Amygdala (tissue), 56 donors: ENCODE results near the gene SLC39A13.

ENCODE experiments used
- DNase-seq, 56 donors: peaks; one replicate each; lab custom pipeline; 2025; lab: John Stamatoyannopoulos, UW

SLC39A13 gene

DNA sequence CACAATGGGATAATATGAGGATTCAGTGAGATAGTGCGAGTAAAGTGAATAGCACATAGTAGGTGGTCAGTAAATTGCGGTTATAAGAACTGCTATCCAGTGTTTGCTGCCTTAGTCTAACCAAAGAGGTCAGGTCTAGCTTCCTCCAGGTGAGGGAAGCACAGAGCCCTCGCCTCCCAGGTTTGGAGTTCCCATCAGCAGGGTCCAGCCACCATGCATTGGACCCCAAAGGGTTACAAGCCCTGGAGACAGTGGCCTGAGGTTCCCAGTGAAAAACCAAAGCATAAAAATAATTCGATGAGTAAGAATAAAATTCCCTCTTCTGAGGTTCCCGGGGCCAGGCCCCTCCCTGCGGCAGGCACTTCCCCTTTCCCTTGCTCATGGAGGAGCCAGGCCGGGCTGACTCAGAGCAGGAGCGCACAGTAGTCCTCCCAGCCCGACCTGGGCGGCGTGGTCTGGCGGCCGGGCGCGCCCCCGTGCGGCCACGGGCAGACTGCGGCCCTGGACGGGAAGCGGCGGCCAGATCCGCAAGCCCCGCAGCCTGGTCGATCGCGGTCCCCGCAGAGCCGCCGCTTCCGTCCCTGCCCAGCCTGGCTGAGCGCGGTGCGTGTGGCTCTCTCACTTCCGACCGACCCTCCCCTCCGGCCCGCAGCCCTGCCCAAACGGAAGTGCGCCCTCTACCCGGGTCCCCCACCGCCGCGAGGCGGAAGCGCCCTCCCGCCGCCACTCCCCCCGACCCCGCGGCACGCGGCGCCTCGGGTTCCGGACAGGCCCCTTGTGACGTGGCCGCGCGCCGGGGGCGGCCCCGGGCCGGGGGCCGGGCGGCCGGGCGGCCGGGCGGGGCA, at the start of gene SLC39A13:
Gene SLC39A13, plus strand, starts transcription at position 845 of the 845 bp plus-strand sequence. CDS start 1,505 bp downstream, outside the sequence.
- DNase-seq = peak in 55 of 56 donors; percentile 65 to 95 (median 89)

DNA sequence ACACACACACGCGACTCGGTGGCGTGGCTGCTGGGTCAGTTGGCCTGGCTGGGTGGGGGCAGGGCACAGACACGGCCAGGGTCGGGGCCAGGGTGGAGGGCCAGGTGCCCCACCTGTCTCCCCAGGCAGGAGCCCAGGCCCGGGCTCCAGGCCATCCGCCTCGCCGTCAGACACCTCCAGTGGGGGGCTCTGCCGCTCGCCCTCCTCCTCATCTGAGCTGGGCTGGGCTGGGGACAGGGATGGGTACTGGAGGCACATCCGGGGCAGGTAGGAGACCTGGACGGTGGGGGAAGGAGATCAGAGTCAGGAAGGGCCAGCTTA, 49.7 kb upstream of the SLC39A13 start:
- DNase-seq = no peak

DNA sequence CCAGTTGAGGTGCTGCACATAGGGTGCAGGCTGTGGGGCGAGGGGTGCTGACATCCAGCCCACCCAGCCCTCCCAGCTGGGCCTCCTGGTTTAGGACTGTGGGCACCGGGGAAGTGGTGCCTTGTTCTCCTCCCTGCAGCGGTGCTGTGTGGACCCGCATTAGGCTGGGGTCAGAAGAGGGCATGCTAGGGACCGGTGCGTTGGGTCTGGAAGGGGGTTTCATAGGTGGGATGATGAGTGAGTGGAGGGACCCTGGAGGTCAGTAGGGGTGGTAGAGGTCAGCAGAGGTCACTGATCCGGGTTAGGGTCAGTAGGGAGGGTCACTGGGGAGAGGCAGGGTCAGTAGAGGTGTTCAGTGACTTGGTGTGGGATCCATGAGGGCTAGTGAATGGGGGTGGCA, 49.2 kb upstream of the SLC39A13 start:
- DNase-seq = no peak

DNA sequence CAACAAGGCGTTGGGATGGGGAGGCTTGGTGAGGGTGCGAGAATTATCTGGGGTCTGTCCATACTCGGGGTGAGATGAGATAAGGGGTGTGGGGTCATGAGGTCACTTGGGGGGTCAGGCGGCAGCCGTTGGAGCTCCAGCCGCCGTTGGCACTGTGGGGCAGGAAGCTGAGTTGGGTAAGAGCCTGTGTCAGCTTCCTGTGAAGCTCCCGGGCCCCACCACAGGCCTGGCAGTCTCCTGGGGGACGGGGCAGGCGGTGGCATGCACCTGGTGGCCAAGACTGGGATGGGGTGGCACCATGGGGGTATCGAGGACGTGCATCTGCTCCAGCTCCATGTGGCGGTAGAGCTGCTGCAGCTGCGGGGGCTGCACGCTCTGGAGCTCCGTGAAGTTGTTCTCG, 48.8 kb upstream of the SLC39A13 start:
- DNase-seq = no peak

DNA sequence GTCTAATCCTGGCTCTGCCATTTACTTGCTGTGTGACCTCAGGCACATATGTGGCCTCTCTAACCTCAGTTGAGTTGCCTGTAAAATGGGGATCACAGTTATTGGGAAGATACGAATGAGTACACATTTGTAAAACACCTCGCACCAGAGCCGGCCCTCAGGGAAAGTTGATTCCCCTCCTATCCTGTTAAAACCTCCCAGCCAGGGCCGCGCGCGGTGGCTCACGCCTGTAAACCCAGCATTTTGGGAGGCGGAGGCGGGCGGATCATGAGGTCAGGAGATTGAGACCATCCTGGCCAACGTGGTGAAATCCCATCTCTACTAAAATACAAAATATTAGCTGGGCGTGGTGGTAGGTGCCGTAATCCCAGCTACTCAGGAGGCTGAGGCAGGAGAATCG, 48.0 kb upstream of the SLC39A13 start:
- DNase-seq = no peak

DNA sequence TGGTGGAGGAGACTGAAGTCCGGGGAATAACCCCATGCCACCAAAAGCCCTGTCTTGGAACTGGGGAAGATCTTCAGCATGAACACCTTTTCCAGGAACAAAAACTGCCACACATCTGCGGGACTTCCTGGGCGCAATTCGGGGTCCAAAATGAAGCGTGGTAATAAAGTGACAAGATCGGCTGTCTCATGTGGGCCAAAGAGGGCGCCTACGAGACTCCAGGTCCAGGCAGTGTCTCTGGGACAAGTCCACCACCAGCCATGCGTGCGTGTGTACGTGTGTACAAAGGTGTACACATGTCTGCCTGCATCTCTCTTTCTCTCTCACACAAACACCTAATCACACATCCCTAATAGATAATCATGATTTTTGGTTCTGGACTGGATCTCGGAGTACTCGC, 47.0 kb upstream of the SLC39A13 start:
- DNase-seq = no peak

DNA sequence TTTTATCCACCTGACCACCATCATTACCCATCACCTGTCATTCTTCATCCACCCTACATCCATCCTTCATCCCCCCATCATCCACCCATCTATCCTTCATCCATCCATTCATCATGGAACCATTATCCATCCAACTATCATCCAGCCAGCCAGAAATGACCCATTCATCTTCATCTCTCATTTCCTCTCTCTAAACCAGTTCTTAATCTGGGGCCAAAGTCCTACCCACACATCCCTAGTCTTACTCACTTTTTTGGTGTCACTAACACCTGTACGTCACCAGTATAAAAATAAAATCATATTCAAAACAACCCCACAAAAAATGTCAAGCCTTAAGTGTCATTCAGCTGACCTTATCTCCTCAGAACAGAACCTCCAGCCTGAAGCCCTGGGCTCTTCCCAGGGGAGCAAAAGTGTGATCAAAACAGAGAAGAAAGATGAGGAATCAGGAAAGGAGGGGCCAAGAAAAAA, 42.3 kb upstream of the SLC39A13 start:
- no peak for DNase-seq

DNA sequence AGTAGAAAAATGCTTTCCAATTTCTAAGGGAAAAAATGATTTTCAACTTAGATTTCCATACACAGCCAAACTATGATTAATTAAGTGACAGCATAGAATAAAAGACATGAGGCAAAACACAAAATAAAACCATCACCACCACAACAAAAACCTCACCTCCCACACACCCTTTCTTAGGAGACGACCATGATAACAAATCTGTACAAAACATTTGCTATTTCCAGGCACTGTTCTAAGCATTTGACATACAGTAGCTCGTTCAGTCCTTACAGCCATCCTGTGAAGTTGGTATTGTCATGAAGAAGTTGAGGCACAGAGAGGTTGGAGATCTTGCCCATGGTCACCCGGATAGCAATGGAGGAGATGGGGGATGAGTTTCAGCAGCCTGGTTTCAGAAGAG, 38.7 kb upstream of the SLC39A13 start:
- no peak for DNase-seq

DNA sequence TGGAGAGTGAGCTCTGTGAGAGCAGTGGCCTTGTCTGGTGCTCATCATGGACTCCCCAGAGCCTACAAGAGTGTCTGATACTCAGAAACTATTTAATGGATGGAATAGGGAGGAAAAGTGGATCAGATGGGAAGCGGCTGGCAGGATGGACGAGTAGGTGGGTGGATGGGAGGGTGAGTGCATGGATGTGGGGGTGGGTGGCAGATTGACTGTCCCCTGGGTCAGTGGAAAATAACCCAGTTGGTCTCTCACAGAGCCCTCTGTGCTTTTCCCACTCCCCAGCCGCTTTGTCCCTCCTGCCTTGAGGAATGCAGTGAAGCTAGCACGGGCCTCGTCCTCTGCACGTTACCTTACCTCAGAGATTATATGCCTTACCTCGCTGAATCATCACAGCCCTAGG, 36.0 kb upstream of the SLC39A13 start:
- DNase-seq = no peak

DNA sequence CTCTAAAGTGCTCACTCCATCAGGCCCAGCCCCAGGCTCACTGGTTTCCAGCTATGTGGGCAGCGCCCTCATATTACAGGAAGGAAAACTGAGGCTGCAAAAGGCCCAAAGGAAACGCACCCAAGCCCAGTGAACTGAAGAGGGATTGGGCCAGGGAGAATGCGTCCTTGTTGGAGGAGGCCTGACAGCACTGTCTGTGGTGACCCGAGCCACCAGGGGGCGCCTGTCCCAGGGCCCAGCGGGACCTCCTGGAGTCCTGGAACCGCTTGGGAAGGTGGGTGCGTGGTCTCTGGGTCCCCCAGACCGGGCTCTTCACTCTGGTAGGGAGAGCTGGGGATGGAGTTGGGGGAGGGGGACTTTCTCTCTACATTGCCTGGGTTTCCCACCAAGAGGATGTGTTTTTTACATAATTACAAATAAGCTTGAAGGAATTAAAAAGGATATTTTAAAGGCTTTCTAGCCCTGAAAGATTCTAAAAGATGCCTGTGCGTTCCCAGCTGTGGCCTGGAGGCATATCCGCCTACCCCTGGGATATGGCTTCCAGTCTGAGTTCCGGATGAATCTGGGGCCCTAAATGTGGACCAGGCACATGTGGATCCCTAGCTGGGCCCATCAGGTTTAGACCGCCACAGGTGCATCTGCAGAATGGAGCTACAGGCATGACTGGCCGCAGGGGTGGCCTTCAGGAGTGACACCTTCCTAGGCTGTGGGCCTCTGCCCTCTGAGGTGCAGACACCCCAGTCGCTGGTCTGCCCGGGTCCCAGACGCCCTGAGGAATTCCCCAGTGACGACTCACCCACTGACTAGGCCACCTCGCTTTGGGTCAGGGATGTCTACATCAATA, 34.3 kb upstream of the SLC39A13 start:
- DNase-seq = peak in 40 of 56 donors; percentile 12 to 86 (median 54)

DNA sequence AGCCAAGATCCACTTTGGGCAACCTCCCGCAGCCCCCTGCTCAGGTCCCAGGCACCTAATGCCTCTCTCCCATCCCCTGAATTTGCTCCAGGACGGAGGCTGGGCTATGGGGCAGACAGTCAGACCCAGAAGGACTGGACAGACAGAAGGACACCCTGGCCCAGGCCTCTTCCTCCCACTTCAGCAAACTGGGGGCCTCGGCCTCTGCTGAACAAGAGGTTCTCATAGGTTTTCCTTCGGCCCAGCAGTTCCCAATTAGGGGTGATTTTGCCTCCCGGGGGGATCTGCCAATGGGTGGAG, 33.7 kb upstream of the SLC39A13 start:
- no peak for DNase-seq

DNA sequence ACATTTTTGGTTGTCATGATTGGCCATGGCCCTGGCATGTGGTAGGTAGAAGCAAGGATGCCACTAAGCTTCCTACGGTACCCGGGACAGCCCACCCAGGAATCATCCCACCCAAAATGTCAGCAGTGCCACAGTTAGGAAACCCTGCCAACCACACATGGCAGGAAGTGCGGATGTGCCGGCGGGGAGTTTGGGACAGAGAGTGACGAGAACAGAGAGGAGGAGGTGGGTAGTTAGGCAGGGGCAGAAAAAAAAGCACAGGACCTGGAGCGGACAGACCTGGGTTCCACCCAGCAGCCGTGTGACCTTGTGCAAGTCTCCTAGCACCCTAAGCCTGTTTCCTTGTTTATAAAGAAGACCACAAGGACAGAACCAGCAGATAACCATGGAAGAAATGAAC, 33.4 kb upstream of the SLC39A13 start:
- no peak for DNase-seq

DNA sequence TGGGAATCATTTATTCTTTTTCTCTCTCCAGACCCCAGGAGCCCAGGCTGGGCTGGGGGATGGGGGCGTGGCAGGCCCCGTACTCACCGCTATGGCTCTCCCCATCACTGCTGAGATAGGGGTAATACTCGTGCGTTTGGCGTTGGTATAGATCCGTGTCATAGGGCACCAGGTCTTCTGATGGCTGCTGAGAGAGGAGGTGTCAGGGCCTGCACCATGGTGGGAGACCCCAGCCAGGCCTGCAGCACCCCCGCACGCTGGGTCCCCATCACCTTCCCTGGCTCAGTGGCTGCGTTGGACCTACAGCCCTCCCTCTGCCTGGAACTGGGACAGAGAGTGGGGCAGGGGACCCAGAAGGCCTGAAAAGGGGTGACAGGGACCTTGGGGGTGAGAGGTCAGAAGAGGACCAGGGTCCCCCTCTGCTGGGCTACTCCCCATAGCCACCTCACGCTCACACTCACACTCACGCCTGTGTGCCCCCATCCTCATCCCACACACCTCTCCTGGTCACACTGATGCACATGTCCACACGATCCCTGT, 32.8 kb upstream of the SLC39A13 start:
- DNase-seq = no peak

DNA sequence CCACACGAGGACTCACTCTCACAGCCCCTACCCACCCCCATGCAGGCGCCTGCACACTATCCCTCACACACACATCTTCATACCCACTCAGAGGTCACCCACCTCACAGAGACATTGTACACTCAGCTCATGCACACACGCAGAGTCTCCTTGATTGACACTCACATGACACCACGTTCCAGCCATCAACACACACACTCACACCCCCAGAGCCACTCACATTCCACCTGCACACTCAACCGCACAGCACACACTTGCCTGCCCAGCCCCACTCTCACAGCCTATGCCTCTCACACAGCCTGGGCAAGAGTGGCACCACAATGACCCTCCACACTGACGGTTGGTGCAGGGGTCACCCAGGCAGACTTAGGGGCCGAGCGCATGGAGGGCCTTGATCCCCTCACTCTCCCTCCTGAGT, 32.3 kb upstream of the SLC39A13 start:
- DNase-seq = no peak

DNA sequence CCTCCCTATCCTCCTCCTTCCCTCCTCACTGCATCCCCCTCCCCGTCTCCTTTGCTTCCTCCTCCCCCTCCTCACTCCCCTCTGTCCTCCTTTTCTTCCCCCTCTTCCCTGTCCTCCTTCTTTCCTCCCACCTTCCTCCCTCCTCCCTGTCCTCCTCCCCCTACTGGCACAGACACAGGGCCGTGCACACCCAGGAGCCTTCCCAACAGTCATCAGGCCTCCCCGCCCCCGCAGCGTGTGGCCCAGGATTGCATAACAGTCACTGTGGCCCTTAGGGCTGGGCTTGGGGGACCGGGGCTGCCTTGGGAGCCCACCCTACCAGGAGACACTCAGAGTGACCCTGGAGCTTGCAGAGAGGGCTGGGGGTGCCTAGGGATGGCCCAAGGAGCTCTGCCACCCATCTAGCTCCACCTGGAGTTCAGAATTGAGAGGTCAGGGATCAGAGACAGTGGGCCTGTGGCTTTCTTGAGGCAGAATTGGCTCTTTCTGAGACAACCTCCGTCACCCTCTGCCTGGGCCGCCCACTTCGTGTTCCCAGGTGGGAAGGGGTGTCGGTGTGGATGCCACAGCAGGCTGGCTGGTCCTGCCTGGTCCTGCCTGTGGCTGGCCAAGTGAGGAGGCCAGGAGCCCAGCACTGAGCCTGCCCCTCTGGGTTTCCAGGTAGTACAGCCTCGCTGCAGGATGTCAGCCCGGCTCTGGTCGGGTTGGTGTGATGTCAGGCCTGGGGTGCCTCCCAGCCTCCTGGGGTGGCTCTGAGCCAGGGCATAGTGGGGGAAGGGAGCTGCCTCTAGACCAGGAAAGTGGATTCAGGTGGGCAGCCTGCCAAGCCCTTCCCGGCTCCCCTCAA, 31.6 kb upstream of the SLC39A13 start:
- peak in 4 of 56 donors; percentile 14 to 33 (median 26) for DNase-seq

DNA sequence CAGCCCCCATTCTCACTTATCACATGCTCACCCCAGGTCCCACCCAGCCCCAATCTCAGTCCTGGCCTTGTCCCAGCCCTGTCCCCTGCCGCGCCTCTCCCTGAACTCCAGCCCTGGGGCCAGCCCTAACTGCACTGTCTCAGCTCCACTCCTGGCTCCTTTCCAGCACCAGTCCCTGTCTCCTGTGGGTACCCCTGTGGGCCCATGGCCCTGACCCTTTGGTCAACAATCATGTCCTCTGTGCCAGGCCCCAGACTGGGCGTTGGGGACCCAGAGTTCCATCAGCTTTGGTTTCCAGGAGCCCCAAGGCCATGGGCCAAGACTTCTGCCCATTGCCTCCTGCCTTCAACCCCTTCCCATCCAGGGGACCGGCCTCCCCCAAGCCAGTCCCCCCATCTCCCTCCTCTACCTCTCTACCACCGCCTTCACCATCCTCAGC, 30.8 kb upstream of the SLC39A13 start:
- DNase-seq = no peak

DNA sequence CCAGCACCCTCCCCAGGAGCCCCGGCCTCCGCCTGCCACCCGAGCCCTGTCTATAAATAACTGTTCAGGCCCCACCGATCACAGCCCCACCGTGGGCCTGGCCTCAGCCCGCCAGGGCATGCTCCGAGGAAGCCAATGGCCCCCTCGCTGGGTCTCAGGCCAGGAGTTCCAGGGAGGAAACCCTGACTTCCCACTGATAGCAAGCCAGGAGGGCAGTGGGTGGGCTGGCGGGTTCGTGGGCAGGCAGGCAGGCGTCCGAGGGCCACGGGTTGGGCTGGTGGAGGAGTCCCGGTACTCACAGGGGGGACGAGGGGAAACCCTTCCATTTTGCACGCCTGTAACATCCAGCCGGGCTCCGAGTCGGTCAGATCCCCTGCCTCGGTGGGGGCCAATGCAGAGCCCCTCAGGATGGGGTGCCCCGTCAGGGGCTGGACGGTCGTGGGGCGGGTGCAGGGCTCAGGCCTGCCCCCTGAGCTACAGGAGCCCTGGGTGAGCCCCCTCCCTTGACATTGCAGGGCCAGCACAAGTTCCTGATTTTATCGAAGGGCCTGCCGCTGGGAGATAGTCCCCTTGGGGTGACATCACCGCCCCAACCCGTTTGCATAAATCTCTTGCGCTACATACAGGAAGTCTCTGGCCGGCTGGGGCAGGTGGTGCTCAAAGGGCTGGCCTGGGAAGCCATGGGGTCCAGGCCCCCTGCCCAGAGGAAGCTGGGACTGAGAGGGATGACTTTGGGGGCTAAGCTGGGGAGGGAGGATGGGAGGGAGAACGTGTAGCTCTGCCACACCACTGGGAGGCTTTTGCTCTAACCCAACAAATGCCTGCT, 30.2 kb upstream of the SLC39A13 start, which contains the start of gene SPI1:
Gene SPI1, minus strand, starts transcription at position 538 of the 826 bp plus-strand sequence. Its CDS starts 194 bp downstream, at position 344.
- peak in 14 of 56 donors; percentile 17 to 61 (median 33) for DNase-seq

DNA sequence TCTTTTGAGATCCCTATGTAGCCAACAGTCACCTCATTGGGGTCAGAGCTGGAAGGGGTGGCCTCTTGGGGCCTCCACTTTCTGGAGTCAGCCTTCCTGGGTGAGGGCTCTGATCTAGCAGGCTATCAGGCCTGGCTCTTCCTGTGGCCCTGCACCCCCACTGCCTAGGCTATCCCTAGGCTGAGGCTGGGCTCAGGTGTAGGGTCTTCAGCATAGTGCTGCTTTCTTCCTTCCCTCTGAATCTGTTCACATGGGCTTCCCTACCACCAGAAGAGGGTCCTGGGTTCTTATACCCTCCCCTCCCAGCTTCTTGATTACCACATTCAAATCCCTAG, 29.6 kb upstream of the SLC39A13 start:
- no peak for DNase-seq

DNA sequence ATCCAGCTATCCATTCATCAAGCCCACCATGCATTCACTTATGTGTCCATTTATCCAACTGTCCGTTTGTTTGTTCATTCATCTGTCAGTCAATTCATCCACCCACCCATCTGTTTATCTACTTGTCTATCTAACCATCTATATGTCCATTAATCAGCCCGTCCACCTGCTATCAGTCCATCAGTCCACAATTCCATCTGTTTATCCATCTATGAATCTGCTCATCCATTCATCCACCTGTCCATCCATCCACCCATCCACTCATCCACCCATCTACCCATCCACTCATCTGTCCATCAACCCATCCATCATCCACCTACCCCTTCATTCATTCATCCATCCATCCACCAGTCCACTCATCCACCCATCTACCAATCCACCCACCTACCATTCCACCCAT, 29.1 kb upstream of the SLC39A13 start:
- DNase-seq = no peak

DNA sequence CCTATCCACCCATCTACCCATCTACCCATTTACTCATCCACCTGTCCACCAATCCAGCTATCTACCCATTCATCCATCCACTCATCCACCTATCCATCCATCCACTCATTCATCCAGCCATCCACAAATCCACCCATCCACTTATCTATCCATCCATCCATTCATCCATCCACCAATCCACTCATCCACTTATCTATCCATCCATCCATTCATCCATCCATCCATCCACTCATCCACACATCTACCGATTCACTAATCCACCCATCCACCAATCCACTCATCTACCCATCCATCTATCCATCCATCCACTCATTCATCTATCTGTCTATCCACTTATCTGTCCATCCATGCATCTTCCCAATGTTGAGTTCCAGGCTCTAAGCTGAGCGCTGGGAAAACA, 28.3 kb upstream of the SLC39A13 start:
- DNase-seq = no peak
